ENCODE data around the gene VSTM2L.

The VSTM2L gene

GRCh38 chr20:37932074-37932473 lies 29.1 kb downstream of the VSTM2L start:
- WGBS (ENCODE audit: insufficient coverage, insufficient read length): no CpG with 5 or more reads among the region's 8 CpGs
- H3K27me3 ChIP-seq (ENCODE audit: control insufficient read depth, insufficient read depth, low read length): no peaks in the 10 kb centered on the region

GRCh38 chr20:37932919-37933318 lies 30.0 kb downstream of the VSTM2L start:
- Histone ChIP-seq H3K4me1 (ENCODE audit: control insufficient read depth, insufficient read depth, low read length) (0 out of 2 replicates have a peak, but pooled peaks cover 1% of the 10 kb centered on the region), H3K9me3 (ENCODE audit: control insufficient read depth, insufficient read depth, low read length) (no peaks in the 10 kb centered on the region), H3K27ac (ENCODE audit: low read length) (no peak overlapping the region), H3K4me3 (ENCODE audit: low read length) (no peak overlapping the region), H3K36me3 (ENCODE audit: control insufficient read depth, insufficient read depth, low read length) (no peaks in the 10 kb centered on the region), H3K27me3 (ENCODE audit: control insufficient read depth, insufficient read depth, low read length) (no peaks in the 10 kb centered on the region)
- DNase-seq (ENCODE audit: low read depth, low spot score): no peak
- WGBS (ENCODE audit: insufficient coverage, insufficient read length): no CpG with 5 or more reads among the region's 4 CpGs

More at GRCh38 chr20:37932074-37932473, 29.1 kb downstream of the VSTM2L start:
- Histone ChIP-seq H3K36me3 (ENCODE audit: control insufficient read depth, insufficient read depth, low read length) (no peaks in the 10 kb centered on the region), H3K4me1 (ENCODE audit: control insufficient read depth, insufficient read depth, low read length) (0 out of 2 replicates have a peak, but pooled peaks cover 1% of the 10 kb centered on the region), H3K4me3 (ENCODE audit: low read length) (no peak overlapping the region), H3K9me3 (ENCODE audit: control insufficient read depth, insufficient read depth, low read length) (no peaks in the 10 kb centered on the region), H3K27ac (ENCODE audit: low read length) (no peak overlapping the region)
- DNase-seq (ENCODE audit: low read depth, low spot score): no peak

- Histone ChIP-seq H3K27ac (ENCODE audit: low read length) (no peak overlapping the region), H3K9me3 (ENCODE audit: control insufficient read depth, insufficient read depth, low read length) (no peaks in the 10 kb centered on the region), H3K27me3 (ENCODE audit: control insufficient read depth, insufficient read depth, low read length) (no peaks in the 10 kb centered on the region), H3K4me1 (ENCODE audit: control insufficient read depth, insufficient read depth, low read length) (0 out of 2 replicates have a peak, but pooled peaks cover 1% of the 10 kb centered on the region), H3K4me3 (ENCODE audit: low read length) (no peak overlapping the region), H3K36me3 (ENCODE audit: control insufficient read depth, insufficient read depth, low read length) (no peaks in the 10 kb centered on the region)
- DNase-seq (ENCODE audit: low read depth, low spot score): no peak
- no CpG with 5 or more reads among the region's 15 CpGs for WGBS (ENCODE audit: insufficient coverage, insufficient read length)
Measured at GRCh38 chr20:37933786-37934633, 31.1 kb downstream of the VSTM2L start.

GRCh38 chr20:37934634-37935375 lies 31.9 kb downstream of the VSTM2L start:
- no peak overlapping the region for H3K4me3 ChIP-seq (ENCODE audit: low read length)
- H3K9me3 ChIP-seq (ENCODE audit: control insufficient read depth, insufficient read depth, low read length): no peaks in the 10 kb centered on the region
- WGBS (ENCODE audit: insufficient coverage, insufficient read length): no CpG with 5 or more reads among the region's 14 CpGs
- no peak for DNase-seq (ENCODE audit: low read depth, low spot score)
- no peaks in the 10 kb centered on the region for H3K27me3 ChIP-seq (ENCODE audit: control insufficient read depth, insufficient read depth, low read length)
- H3K36me3 ChIP-seq (ENCODE audit: control insufficient read depth, insufficient read depth, low read length): no peaks in the 10 kb centered on the region
- 0 out of 2 replicates have a peak, but pooled peaks cover 1% of the 10 kb centered on the region for H3K4me1 ChIP-seq (ENCODE audit: control insufficient read depth, insufficient read depth, low read length)
- H3K27ac ChIP-seq (ENCODE audit: low read length): no peak overlapping the region

GRCh38 chr20:37935435-37935834 lies 32.5 kb downstream of the VSTM2L start:
- Histone ChIP-seq H3K36me3 (ENCODE audit: control insufficient read depth, insufficient read depth, low read length) (no peaks in the 10 kb centered on the region), H3K4me1 (ENCODE audit: control insufficient read depth, insufficient read depth, low read length) (0 out of 2 replicates have a peak, but pooled peaks cover 1% of the 10 kb centered on the region), H3K27ac (ENCODE audit: low read length) (no peak overlapping the region), H3K27me3 (ENCODE audit: control insufficient read depth, insufficient read depth, low read length) (no peaks in the 10 kb centered on the region), H3K4me3 (ENCODE audit: low read length) (no peak overlapping the region), H3K9me3 (ENCODE audit: control insufficient read depth, insufficient read depth, low read length) (no peaks in the 10 kb centered on the region)
- no peak for DNase-seq (ENCODE audit: low read depth, low spot score)
- WGBS (ENCODE audit: insufficient coverage, insufficient read length): no CpG with 5 or more reads among the region's 7 CpGs

- WGBS (ENCODE audit: insufficient coverage, insufficient read length): no CpG with 5 or more reads among the region's 10 CpGs
- Histone ChIP-seq H3K27ac (ENCODE audit: low read length) (no peak overlapping the region), H3K27me3 (ENCODE audit: control insufficient read depth, insufficient read depth, low read length) (no peaks in the 10 kb centered on the region), H3K36me3 (ENCODE audit: control insufficient read depth, insufficient read depth, low read length) (no peaks in the 10 kb centered on the region), H3K4me1 (ENCODE audit: control insufficient read depth, insufficient read depth, low read length) (0 out of 2 replicates have a peak, but pooled peaks cover 1% of the 10 kb centered on the region), H3K9me3 (ENCODE audit: control insufficient read depth, insufficient read depth, low read length) (no peaks in the 10 kb centered on the region), H3K4me3 (ENCODE audit: low read length) (no peak overlapping the region)
- DNase-seq (ENCODE audit: low read depth, low spot score): no peak
Measured at GRCh38 chr20:37936041-37936440, 33.1 kb downstream of the VSTM2L start.

- H3K36me3 ChIP-seq (ENCODE audit: control insufficient read depth, insufficient read depth, low read length): no peaks in the 10 kb centered on the region
- H3K4me1 ChIP-seq (ENCODE audit: control insufficient read depth, insufficient read depth, low read length): 0 out of 2 replicates have a peak, but pooled peaks cover 1% of the 10 kb centered on the region
- no peaks in the 10 kb centered on the region for H3K9me3 ChIP-seq (ENCODE audit: control insufficient read depth, insufficient read depth, low read length)
- no peak for DNase-seq (ENCODE audit: low read depth, low spot score)
- H3K27ac ChIP-seq (ENCODE audit: low read length): no peak overlapping the region
- WGBS (ENCODE audit: insufficient coverage, insufficient read length): no CpG with 5 or more reads among the region's 8 CpGs
- no peak overlapping the region for H3K4me3 ChIP-seq (ENCODE audit: low read length)
- no peaks in the 10 kb centered on the region for H3K27me3 ChIP-seq (ENCODE audit: control insufficient read depth, insufficient read depth, low read length)
Measured at GRCh38 chr20:37936451-37936850, 33.5 kb downstream of the VSTM2L start.

- no peak overlapping the region for H3K27ac ChIP-seq (ENCODE audit: low read length)
- 0 out of 2 replicates have a peak, but pooled peaks cover 1% of the 10 kb centered on the region for H3K4me1 ChIP-seq (ENCODE audit: control insufficient read depth, insufficient read depth, low read length)
- DNase-seq (ENCODE audit: low read depth, low spot score): no peak
- H3K9me3 ChIP-seq (ENCODE audit: control insufficient read depth, insufficient read depth, low read length): no peaks in the 10 kb centered on the region
- no peak overlapping the region for H3K4me3 ChIP-seq (ENCODE audit: low read length)
- H3K36me3 ChIP-seq (ENCODE audit: control insufficient read depth, insufficient read depth, low read length): no peaks in the 10 kb centered on the region
- H3K27me3 ChIP-seq (ENCODE audit: control insufficient read depth, insufficient read depth, low read length): no peaks in the 10 kb centered on the region
- WGBS (ENCODE audit: insufficient coverage, insufficient read length): no CpG with 5 or more reads among the region's 4 CpGs
Measured at GRCh38 chr20:37937686-37938085, 34.8 kb downstream of the VSTM2L start.

- 0 out of 2 replicates have a peak, but pooled peaks cover 1% of the 10 kb centered on the region for H3K4me1 ChIP-seq (ENCODE audit: control insufficient read depth, insufficient read depth, low read length)
- no peak for DNase-seq (ENCODE audit: low read depth, low spot score)
- no peak overlapping the region for H3K27ac ChIP-seq (ENCODE audit: low read length)
- no peaks in the 10 kb centered on the region for H3K27me3 ChIP-seq (ENCODE audit: control insufficient read depth, insufficient read depth, low read length)
- H3K36me3 ChIP-seq (ENCODE audit: control insufficient read depth, insufficient read depth, low read length): no peaks in the 10 kb centered on the region
- H3K4me3 ChIP-seq (ENCODE audit: low read length): no peak overlapping the region
- no CpG with 5 or more reads among the region's 12 CpGs for WGBS (ENCODE audit: insufficient coverage, insufficient read length)
- H3K9me3 ChIP-seq (ENCODE audit: control insufficient read depth, insufficient read depth, low read length): no peaks in the 10 kb centered on the region
Measured at GRCh38 chr20:37938181-37938750, 35.3 kb downstream of the VSTM2L start.

- Histone ChIP-seq H3K4me1 (ENCODE audit: control insufficient read depth, insufficient read depth, low read length) (0 out of 2 replicates have a peak, but pooled peaks cover 1% of the 10 kb centered on the region), H3K9me3 (ENCODE audit: control insufficient read depth, insufficient read depth, low read length) (no peaks in the 10 kb centered on the region), H3K27me3 (ENCODE audit: control insufficient read depth, insufficient read depth, low read length) (no peaks in the 10 kb centered on the region), H3K36me3 (ENCODE audit: control insufficient read depth, insufficient read depth, low read length) (no peaks in the 10 kb centered on the region), H3K4me3 (ENCODE audit: low read length) (no peak overlapping the region), H3K27ac (ENCODE audit: low read length) (no peak overlapping the region)
- no peak for DNase-seq (ENCODE audit: low read depth, low spot score)
- no CpG with 5 or more reads among the region's 9 CpGs for WGBS (ENCODE audit: insufficient coverage, insufficient read length)
Measured at GRCh38 chr20:37938954-37939353, 36.0 kb downstream of the VSTM2L start.

All from iPS DF 6.9 (cell line).